ENCODE results near the gene TMEM14A.
"Not testable (repeated sequence)": the region's sequence is repeated elsewhere in the genome, so short reads cannot be mapped to it uniquely, and the experiment has no call there.

The TMEM14A gene, protein sequence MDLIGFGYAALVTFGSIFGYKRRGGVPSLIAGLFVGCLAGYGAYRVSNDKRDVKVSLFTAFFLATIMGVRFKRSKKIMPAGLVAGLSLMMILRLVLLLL

DNA sequence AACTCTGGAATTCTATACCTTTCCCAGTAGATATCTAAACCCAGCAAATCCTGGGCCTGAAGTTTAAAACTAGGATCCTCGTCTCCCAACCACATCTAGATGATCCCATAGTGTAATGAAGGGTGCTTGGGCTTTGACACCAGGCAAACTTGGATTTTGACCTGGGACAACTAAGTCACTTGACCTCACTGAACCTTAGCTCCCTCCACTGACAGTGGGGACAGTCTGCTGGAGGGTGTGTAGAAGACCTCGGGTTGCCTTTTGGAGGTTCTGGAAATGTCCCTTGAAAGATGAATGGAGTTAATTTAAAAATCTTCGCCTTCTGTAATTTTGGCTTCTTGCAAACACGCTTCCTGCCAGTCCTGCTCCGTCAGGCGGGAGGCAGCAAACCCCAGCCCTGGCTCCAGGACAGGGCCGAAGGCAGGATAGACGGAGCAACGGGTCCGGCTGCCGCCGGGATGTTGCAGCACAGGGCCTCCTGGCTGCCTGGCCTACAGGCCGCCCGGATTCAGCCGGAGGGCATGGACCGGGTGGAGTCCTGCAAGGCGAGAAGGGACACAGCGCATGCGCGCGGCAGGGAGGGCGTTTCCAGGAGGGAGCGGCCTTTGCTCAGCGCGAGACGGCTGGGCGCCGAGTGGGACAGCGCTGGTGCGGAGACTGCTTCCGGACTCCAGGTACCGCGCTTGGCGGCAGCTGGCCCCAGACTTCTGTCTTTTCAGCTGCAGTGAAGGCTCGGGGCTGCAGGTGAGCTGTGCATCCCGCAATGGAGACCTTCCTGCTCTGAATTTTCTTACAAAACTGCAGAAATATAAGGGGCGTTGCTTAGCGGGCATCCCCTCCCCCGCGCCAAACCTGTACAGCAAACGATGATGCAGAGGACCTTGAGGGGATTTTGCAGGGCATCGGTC, at the start of gene TMEM14A:
Gene TMEM14A, plus strand, starts transcription at position 612 of the 908 bp plus-strand sequence. CDS start 5,990 bp downstream, outside the sequence.
- peak; percentile 4 to 76 for DNase-seq

DNA sequence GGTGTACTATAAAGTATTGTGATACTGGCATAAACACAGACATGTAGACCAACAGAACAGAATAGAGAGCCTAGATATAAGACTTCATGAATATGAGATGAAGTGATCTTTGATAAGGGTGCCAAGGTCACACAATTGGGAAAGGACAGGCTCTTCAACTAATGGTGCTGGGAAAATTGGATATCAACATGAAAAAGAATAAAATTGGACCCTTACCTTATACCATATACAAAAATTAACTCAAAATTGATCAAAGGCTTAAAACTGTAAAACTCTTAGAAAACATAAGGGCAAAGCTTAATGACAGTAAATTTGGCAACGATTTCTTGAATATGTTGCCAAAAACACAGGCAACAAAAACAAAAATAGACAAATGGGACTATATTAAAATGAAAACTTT, 49.3 kb upstream of the TMEM14A start:
- no peak for DNase-seq

DNA sequence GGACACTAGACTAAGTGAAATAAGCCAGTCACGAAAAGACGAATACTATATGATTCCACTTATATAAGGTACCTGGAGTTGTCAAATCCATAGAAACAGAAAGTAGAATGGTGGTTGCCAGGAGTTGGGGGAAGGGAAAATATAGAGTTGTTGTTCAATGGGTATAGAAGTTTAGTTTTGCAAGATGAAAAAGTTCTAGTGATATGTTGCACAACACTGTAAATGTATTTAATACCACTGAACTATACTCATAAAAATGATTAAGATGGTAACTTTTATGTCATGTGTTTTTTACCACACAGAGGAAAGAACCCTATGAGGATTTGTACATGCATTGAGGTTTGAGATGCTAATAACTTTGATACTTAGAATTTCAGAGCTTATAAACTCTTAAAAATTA, 48.1 kb upstream of the TMEM14A start:
- DNase-seq: no peak

DNA sequence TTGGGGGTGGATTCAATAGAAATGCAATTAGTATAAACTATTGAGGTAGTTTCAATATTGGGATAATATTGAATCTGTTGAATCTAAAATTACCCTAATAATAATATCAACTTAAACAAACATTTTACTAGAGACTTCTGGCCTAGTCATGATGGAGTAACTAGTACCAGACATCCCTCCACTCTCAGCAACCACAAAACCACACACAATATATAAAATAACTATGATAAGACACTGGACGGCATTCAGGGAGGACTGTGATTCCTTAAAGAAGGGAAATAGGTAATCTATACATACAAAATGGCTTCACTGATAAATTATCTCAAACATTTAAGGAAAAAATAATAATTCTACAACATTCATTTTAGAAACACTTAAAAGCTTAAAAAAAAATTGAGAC, 38.9 kb upstream of the TMEM14A start:
- DNase-seq: no peak

DNA sequence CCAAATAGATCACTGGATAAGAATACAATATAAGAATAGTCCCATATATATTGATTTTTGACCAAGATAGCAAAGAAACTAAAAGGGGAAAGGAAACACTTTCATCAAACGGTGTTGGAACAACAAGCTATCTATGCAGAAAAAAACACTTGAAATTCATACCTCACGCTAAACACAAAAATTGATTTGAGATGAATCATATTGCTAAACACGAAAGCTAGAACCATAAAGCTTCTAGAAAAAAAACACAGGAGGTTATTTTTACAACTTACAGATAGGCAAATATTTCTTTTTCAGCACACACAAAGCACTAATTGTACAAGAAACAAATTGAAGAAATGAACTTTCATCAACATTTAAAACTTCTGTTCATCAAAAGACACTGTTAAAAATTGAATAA, 36.7 kb upstream of the TMEM14A start:
- DNase-seq: no peak

DNA sequence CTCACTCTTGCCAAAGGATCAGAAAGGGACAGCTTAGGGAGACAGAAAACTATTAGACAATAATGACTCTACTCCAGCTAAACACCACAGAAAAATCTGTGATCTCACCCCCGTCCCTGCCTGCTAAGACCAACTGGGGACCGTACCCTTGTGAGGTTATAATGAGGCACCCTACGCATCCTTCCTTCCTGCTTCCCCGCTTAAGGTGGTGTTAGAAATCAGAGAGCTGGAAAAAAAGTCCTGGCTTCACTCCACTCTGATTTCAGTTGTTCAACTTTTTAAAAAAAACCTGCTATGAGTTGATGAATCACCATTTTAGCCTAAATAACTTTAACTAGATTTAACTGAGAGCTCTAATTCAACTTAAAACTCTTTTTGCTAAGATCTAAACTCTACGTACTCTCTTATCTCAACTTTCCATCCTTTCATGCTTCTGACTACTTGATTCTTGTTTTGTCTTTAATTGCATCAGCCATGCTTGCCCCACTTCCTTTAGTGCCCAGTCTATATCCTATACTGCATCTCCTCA, 35.8 kb upstream of the TMEM14A start:
- no peak for DNase-seq

DNA sequence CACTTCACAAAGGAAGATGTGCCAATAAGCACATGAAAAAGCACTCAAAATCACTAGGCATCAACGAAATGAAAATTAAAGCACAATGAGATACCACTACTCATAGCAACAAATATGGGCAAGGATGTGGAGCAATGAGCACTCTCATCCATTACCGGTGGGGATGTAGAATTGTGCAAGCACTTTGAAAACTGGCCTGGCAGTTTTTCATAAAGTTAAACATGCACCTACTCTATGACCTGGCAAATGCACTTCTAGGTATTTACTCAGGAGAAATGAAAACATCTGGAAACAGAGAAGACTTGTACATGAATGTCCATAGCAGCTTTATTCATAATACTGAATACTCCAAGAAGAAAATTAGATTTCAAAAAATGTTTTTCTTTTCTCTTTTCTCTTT, 34.1 kb upstream of the TMEM14A start:
- DNase-seq: no peak

DNA sequence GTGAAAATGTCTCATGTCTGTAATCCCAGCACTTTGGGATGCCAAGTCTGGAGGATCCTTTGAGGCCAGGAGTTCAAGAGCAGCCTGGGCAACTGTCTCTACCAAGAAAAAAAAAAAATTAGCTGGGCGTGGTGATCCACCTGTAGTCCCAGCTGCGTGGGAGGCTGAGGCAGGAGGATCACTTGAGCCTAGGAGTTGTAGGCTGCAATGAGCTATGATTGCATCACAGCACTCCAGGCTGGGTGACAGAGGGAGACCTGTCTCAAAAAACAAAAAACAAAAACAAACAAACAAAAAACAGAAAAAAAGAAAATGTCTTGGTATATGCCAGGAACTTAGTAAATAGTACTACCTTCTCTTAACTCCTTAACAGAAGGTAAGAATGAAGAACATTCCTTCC, 31.4 kb upstream of the TMEM14A start:
- no peak for DNase-seq

DNA sequence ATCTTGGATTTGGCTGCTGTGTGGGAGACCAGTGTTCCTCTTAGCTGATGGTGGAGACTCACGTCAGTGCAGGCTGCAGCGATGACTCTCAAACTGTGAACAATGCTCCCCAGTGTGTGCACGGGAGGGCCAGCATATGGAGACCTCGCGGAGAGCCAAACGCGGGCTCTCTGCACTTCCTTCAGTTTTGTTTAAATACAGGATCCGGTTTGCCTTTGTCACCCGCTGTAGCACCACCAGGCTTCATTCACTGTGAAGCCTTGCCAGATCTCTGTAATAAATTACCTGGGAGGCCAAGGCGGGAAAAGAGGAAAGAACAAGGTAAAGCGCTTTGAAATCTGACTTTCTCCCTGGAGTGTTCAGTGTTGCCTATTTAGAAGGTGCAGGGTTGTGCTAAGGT, 30.7 kb upstream of the TMEM14A start:
- no peak for DNase-seq

DNA sequence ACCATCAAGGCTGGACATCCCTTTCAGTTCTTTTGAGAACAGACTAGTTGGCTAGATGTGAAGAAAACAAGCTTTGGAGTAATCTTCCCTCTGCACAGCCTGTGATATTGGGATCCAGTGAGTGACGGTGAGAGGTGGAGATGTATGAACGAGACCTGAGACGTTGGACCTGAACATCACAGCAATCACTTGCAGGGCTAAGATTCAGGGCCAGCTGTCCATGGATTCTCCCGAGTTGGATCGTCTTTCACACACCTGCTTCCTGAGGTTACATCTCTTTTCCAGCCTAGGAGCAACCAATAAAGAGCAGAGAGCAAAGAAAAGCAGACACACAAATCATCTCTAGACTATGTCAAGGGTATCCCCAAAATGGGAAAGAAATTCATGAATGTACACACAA, 30.0 kb upstream of the TMEM14A start:
- no peak for DNase-seq

DNA sequence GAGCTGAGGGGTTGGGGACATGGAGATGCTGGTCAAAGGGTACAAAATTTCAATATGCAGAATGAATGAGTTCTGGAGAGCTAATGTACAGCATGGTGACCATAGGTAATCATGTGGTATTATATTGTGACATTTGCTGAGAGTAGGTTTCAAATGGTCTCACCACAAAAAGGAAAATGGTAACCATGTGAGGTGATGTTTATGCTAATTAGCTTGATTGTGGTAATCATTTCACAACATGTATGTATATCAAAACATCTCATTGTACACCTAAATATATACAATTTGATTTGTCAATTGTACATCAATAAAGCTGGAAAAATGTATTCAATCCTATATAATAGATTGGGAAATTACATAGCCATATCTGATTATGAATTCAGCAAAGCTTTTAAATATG, 29.5 kb upstream of the TMEM14A start:
- no peak for DNase-seq

DNA sequence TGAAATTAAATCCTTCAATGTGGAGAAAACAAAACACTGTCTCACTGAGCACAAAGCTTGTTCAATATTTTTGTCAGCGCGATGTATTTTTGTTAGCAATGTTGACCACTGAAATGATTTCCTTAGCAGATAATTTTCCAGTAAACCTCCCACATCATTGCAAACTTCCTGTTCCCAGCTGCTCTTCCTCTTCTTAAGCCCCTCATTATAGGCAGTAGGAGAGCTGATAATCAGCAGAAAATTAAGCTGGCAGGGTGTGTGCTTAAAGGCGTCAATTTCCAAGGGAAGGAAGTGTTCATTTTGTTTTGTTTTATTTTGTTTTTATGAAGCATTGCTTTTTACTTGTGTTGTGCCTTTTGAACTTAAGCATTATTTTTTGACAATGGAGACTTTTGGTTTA, 29.1 kb upstream of the TMEM14A start:
- no peak for DNase-seq

DNA sequence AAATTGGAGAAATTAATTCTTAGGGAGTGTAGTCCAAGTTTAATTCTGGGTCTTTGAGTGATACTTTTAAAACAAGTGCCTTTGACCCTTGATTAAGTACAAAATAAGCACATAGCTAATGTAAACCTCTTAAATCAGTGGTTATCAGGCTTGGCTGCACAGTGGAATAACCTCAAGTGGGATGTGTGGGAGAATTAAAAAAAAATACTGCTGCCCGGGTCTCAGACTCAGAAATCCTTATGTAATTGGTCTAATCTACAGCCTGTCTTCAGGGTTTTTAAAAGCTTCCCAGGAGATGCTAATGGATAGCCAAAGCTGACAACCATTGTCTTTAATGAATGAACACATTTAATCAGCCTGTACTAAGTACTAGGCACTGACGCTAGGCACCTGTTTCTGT, 28.5 kb upstream of the TMEM14A start:
- no peak for DNase-seq

DNA sequence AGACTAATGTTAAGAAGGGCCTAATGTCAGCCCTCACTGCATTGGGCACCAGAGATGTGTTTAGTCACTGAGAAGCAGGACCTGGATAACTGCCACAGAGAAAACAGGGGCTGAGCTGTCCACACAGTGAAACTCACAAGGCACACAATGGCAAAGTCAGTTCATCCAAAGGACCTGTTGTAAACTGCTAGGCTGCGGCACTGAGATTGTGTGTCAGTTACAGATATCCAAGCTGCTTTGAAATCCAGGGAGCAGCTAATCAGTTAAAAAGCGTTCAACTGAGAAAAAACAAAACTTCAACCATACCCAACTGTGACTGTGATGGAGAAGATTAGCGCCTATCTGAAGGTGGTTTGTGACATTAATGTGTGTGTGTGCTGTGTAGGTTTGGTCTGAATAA, 27.8 kb upstream of the TMEM14A start:
- DNase-seq: no peak

DNA sequence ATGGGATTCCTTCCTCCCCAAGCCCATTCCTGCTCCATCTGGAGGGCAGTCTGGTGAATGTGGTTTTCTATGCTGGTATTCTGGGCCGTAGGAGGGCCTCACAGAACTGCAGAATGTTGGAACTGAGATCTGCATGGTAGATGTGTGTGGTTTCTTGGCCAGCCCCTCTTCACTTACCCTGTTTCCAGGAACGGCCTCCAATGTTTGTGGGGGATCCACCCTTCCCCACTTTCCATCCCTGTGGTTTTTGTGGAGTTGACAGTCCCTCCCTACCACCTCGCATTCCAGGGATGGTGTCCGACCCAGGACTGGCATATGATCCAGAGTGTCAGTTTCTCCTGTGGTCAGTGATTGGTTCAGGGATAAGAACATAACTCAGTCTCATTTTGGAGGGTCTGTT, 26.7 kb upstream of the TMEM14A start:
- DNase-seq: no peak

DNA sequence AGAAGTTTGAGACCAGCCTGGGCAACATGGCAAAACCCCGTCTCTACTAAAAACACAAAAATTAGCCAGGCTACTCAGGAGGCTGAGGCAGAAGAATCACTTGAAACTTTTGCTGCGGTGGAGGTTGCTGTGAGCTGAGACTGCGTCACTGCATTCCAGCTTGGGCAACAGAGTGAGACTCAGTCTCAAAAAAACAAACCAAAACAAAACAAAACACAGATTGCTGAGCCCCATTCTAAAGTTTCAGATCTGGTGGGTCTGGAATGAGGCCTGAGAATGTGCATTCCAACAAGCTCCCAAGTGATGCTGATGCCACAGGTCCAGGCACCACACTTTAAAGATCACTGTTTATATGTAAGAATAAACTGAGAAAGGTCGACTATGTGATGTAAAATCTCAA, 24.9 kb upstream of the TMEM14A start:
- DNase-seq: no peak

DNA sequence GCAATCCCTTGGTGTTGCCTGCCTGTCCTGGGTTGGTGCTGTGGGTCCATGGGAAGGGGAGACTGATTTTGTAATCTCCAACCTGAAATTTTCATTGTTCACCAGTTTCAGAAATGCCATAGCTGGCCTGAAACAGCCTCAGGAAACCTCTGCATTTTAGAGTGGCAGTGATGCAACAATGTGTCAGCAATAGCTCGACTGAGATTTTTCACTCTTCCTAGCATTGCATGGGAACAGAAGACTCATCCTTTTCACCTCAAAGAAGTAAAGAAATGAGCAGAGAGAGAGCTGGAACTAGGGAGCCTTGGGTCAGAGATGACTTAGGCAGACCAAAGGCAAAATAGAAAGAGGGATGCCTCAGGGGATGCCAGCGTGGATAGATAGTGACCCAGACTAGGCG, 23.7 kb upstream of the TMEM14A start:
- DNase-seq: no peak

DNA sequence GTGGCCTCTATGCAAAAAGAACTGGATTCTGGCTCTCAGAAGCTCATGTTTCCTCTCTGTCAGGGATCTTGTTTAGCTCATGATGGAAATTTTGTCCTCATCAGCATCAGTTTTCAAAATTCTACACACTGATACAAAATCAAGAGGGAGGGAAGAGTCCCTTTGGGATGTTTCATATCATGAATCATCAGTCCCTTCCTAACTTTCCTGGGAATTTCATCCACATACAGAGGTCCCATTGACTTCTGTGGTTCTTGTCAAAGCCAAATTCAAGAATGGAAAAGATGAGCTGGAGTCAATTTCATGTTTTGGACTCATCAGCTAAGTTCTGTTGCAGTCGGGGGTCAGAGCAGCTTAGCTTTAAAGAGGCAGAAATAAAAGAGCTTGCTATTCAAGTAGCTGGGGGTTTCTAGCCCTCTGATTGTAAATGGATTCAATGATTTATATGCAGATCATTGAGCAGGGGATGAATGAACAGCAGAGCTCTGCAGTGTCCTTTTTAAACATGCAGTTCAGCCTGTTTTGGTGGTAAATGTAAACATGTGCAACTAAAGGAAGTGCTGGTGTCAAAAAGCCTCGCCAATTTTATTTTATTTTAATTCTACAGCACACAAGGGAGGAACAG, 21.3 kb upstream of the TMEM14A start:
- DNase-seq: no peak

DNA sequence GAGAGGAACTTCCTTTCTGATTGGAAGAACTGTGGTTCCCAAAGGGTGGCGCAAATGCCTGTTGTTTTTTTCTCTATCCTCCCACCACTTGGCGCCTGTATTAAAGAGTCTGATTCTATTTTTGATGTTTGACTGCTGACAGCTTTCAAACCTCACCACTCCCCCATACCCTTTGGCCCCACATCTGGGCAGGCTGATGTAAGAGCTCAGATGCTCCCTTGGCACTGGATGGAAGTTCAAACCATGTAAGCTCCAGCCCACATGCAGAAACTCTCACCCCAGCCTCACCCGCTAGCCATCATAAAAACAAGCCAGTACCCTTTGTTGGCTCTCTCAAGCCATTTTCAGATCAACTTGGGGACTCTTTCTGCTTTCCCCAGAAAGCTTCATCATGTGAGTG, 20.0 kb upstream of the TMEM14A start:
- no peak for DNase-seq

DNA sequence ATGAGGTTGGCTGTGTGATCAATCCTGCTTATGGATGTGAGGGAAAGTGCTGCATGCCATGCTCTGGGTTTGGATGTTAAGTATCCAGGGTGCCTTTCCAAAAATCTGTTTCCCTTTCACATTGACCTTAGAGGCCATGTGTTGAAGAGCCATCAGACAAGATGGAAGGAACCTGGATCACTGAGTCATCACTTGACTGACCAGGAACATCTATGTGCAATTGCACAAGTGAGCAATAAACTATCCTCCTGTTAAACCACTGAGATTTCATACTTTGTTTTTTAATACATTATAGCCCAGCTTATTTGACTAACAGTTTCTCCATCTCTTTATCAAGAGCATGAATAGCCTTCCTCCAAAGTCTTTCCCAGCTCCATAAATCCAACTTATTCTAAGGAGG, 17.8 kb upstream of the TMEM14A start:
- DNase-seq: no peak

DNA sequence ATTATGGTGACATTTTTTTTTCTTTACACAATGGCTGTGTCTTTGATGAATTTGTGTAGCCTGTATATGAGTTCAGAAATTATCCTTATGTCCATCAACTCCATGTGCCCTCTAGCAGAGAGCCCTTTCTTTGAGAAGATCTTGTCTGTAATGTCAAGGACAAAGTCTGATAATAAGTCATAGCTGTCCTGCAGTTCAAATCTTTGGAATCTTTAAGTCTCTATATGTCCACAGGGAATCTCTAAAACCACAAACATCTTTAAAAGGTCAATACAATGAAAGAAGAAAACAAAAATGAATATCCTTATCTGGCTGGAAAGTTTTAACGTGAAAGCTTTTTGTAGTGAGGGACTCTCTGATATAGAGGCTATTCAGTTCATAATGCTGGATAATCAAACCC, 16.9 kb upstream of the TMEM14A start:
- no peak for DNase-seq

DNA sequence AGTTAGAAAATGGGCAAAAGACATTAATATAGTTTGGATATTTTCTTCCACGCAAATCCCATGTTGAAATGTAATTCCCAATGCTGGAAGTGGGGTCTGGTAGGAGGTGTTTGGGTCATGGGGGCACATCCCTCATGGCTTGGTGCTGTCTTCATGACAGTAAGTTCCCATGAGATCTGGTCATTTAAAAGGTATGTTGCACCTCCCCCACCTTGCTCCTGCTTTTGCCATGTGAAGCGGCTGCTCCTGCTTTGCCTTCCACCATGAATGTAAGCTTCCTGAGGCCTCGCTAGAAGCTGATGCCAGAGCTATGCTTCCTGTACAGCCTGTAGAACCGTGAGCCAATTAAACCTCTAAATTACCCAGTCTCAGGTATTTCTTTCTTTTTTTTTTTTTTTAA, 16.3 kb upstream of the TMEM14A start:
- DNase-seq: no peak

DNA sequence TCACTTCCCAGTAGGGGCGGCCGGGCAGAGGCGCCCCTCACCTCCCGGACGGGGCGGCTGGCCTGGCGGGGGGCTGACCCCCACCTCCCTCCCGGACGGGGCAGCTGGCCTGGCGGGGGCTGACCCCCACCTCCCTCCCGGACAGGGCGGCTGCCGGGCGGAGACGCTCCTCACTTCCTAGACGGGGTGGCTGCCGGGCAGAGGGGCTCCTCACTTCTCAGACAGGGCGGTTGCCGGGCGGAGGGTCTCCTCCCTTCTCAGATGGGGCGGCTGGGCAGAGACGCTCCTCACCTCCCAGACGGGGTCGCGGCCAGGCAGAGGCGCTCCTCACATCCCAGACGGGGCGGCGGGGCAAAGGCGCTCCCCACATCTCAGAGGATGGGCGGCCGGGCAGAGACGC, 15.0 kb upstream of the TMEM14A start:
- DNase-seq: not testable (repeated sequence)

DNA sequence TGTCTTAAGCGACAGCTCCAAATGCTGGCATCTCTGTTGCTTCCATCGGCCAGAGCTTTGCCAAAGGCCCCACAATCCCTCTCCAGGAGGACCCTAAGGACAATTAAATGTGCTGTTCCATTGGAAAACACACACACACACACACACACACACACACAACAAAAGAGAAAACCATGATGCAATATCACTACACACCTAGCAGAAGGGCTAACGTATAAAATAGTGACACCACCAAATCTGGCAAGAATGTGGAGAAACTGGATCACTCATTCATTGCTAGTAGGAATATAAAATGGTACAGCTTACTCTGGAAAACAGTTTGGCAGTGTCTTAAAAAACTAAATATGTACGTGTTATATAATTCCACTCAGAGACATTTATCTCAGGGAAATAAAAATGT, 13.0 kb upstream of the TMEM14A start:
- DNase-seq: no peak
